ENCODE results near the gene RNF41.

DNA sequence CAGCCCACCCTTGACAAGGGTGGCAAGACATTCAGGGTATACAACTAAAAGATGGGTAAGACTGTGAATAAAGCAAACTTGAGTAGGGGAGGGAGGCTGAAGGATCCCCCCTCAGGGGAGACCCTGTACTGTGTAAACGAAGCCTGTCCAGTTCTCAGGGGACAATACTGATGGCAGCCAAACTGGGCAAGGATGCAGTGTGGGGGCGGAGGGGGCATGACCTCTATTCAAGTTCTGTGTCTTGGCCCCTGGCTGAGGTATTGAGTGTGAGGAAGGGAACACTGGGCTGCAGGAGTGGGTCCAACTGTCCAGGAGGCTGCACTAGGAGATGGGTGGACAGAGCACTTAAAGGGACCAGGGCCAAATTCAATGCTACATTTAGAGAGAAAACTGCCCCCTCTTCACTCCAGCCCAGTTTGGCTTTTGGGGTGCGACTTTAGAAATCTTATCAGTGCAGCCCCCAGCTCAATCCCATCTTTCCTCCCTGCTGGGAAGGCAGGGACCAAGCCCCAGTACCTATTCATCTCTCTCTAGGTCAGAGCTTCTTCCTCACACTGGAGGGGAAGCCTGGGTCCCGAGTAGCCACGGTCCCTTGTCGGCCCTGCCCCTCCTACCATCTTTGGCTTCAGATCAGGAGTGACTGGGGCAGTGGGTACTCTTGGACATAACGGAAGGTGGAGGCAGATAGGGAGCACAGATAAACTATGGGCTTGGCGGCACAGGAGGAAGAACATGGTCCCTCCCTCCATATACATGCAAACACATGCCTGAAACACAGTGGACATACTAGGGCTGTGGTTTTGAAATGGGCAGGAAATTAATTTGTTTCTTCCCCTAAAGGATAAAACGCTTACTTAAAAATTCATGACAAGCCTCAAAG, 19.9 kb upstream of the RNF41 start:
- no peak for TF ChIP-seq EZH2 (IDR thresholded peaks at IDR 0.05; ENCODE audit: insufficient read depth, poor library complexity, severe bottlenecking)
- TF ChIP-seq EZH2phosphoT487 (IDR thresholded peaks at IDR 0.05; ENCODE audit: insufficient read depth, low read depth): no peak

Data from GM23248 (cell line).